Measurements from ENCODE around the gene HCK. TPM values are rescaled to one million over a fixed set of nuclear protein-coding genes. Genes with fewer than 3 reads are reported as not detected.

Gene HCK
- polyA plus RNA-seq, 1 of the 3 experiments (the other 2 are of a cell fraction) = not detected

- no peak for TF ChIP-seq IRF3 (IDR thresholded peaks at IDR 0.05; ENCODE audit: low read depth, low read length)
These were observed 26.7 kb downstream of the HCK start (continued) for GRCh38 chr20:32078791-32079190.

GRCh38 chr20:32079655-32080109, 27.6 kb downstream of the HCK start:
- Histone ChIP-seq H3K9me2 (no peaks in the 10 kb centered on the region), H3K4me2 (no peak overlapping the region), H3K36me3 (replicated peaks in 1 of 2; ENCODE audit: control insufficient read depth in 1 of 2, insufficient read depth in 2 of 2, low read length in 1 of 2) (no peaks in the 10 kb centered on the region), H3K9ac (no peak overlapping the region), H3K9me3 (no peaks in the 10 kb centered on the region), H3K27me3 (ENCODE audit: insufficient read depth) (peaks cover 7% of the 10 kb centered on the region), H4K20me1 (ENCODE audit: insufficient read depth) (no peaks in the 10 kb centered on the region), H3F3A (replicated peaks; ENCODE audit: insufficient read depth) (no peaks in the 10 kb centered on the region), H3K27ac (ENCODE audit: low read depth in 2 of 2, low read length in 1 of 2) (no peak overlapping the region), H3K4me3 (ENCODE audit: low read depth in 2 of 2, low read length in 1 of 2) (no peak overlapping the region), H2AFZ (ENCODE audit: low read depth) (no peak overlapping the region), H3K79me2 (ENCODE audit: insufficient read depth) (no peaks in the 10 kb centered on the region), H3K4me1 (ENCODE audit: control insufficient read depth in 1 of 2, insufficient read depth in 2 of 2, low read depth in 1 of 2, low read length in 1 of 2) (no peaks in the 10 kb centered on the region; a peak in 1 of 4 replicates)
- POLR2A ChIA-PET = no interaction called here
- no peak for TF ChIP-seq IRF3 (IDR thresholded peaks at IDR 0.05; ENCODE audit: low read depth, low read length)
- TF ChIP-seq NFIC (IDR thresholded peaks at IDR 0.05; ENCODE audit: borderline replicate concordance) = no peak
- no peak for TF ChIP-seq CHD2 (IDR thresholded peaks at IDR 0.05; ENCODE audit: low read length, partially characterized antibody)
- whole genome bisulfite sequencing (ENCODE audit: low lambda C conversion rate) = 67% methylated on average over 5 of the region's 8 CpGs
- no peak for DNase-seq
- CTCF ChIA-PET = interaction anchor here (1.1 to 2.1 kb wide), 2 partner anchors 47 to 227 kb away, joined by 3 to 11 read pairs; no protein-coding TSS in a partner anchor

- WGBS (ENCODE audit: low lambda C conversion rate) = 52% methylated on average over 3 of the region's 3 CpGs
- H3K79me2 ChIP-seq (ENCODE audit: insufficient read depth) = no peaks in the 10 kb centered on the region
- H3K9me2 ChIP-seq = no peaks in the 10 kb centered on the region
- H3K36me3 ChIP-seq (replicated peaks in 1 of 2; ENCODE audit: control insufficient read depth in 1 of 2, insufficient read depth in 2 of 2, low read length in 1 of 2) = no peaks in the 10 kb centered on the region
- ChIA-PET CTCF (interaction anchor here (1.7 to 2.9 kb wide), 4 partner anchors 11 to 49 kb away, joined by 7 to 23 read pairs (median 10); no protein-coding TSS in a partner anchor), POLR2A (no interaction called here)
- TF ChIP-seq RCOR1 (IDR thresholded peaks at IDR 0.05; ENCODE audit: low read length) = no peak
- TF ChIP-seq MEF2A (IDR thresholded peaks at IDR 0.05; ENCODE audit: borderline replicate concordance, low read depth) = no peak
- TF ChIP-seq USF1 (IDR thresholded peaks at IDR 0.05; ENCODE audit: borderline replicate concordance, low read depth) = no peak
- no peak for TF ChIP-seq PBX3 (IDR thresholded peaks at IDR 0.05)
- TF ChIP-seq RXRA (IDR thresholded peaks at IDR 0.05; ENCODE audit: borderline replicate concordance, low read depth) = no peak
- no peak for TF ChIP-seq POLR2AphosphoS5 (IDR thresholded peaks at IDR 0.05; ENCODE audit: low read depth, low read length)
- DNase-seq = no peak
- H3K9ac ChIP-seq = no peak overlapping the region
- H2AFZ ChIP-seq (ENCODE audit: low read depth) = no peak overlapping the region
- no peaks in the 10 kb centered on the region for H4K20me1 ChIP-seq (ENCODE audit: insufficient read depth)
- no peak overlapping the region for H3K4me3 ChIP-seq (ENCODE audit: low read depth in 2 of 2, low read length in 1 of 2)
- H3F3A ChIP-seq (replicated peaks; ENCODE audit: insufficient read depth) = no peaks in the 10 kb centered on the region
- H3K9me3 ChIP-seq = no peaks in the 10 kb centered on the region
- H3K4me1 ChIP-seq (ENCODE audit: control insufficient read depth in 1 of 2, insufficient read depth in 2 of 2, low read depth in 1 of 2, low read length in 1 of 2) = no peaks in the 10 kb centered on the region; a peak in 1 of 4 replicates
- H3K4me2 ChIP-seq = no peak overlapping the region
- no peak overlapping the region for H3K27ac ChIP-seq (ENCODE audit: low read depth in 2 of 2, low read length in 1 of 2)
- H3K27me3 ChIP-seq (ENCODE audit: insufficient read depth) = peaks cover 7% of the 10 kb centered on the region; the same call in 1 of the 2 replicates
These were observed 28.7 kb downstream of the HCK start for GRCh38 chr20:32080783-32081182.

Measured in SK-N-SH (cell line).